Lower leg skin (tissue), 4 donors: ENCODE measurements around the gene SUSD4. TPM values are rescaled to one million over a fixed set of nuclear protein-coding genes. Genes with fewer than 3 reads are reported as not detected.

Source experiments
- DNase-seq, 2 donors: peaks; one replicate each; pipeline ENCODE4 v3.0.0-alpha.2; 2019; ENCODE audit warnings: low spot score in 2 of 2
- H3K4me3 ChIP-seq: fragments of 200-600 bp; sonication (generic); 2 replicates; pipeline ENCODE4 v1.5.1; 2017; ENCODE audit warnings: mild to moderate bottlenecking, low read depth; ENCODE audit not compliant: poor library complexity, severe bottlenecking
- POLR2A ChIP-seq, 2 donors: fragments of 450-650 bp; IDR thresholded peaks; one replicate each; pipeline ENCODE4 v1.6.1; 2016 to 2017; ENCODE audit warnings: antibody characterized with exemption in 2 of 2, mild to moderate bottlenecking in 1 of 2, moderate library complexity in 1 of 2
- WGBS, 2 donors: methylation state at CpG; one replicate each; pipeline ENCODE4 v1.1.5; 2018; 5-methylcytosine and 5-hydroxymethylcytosine counted together
- intact Hi-C: fragments of 100-400 bp; cut with DNase I; formaldehyde crosslinking; loops from one replicate; pipeline ENCODE4 v1.15.0; 2023; ENCODE audit warnings: low total_unique reads
- total RNA-seq, 4 donors: library from RNA; depleted of rRNA; stranded (reverse); fragments of >200 nt; gene quantifications; one replicate each; pipeline ENCODE4 v1.1.0, GENCODE V29; 2016
- TF ChIP-seq, protein P1 (sequence below), 3 donors: fragments of 450-650 bp; IDR thresholded peaks; one replicate each; pipeline ENCODE4 v1.5.1; 2016; ENCODE audit warnings: antibody characterized with exemption in 3 of 3, mild to moderate bottlenecking in 3 of 3, moderate library complexity in 2 of 3

Gene SUSD4
- total RNA-seq, 4 donors from 2014 or later = 2.7 to 6.8 (median 3.8) TPM

DNA sequence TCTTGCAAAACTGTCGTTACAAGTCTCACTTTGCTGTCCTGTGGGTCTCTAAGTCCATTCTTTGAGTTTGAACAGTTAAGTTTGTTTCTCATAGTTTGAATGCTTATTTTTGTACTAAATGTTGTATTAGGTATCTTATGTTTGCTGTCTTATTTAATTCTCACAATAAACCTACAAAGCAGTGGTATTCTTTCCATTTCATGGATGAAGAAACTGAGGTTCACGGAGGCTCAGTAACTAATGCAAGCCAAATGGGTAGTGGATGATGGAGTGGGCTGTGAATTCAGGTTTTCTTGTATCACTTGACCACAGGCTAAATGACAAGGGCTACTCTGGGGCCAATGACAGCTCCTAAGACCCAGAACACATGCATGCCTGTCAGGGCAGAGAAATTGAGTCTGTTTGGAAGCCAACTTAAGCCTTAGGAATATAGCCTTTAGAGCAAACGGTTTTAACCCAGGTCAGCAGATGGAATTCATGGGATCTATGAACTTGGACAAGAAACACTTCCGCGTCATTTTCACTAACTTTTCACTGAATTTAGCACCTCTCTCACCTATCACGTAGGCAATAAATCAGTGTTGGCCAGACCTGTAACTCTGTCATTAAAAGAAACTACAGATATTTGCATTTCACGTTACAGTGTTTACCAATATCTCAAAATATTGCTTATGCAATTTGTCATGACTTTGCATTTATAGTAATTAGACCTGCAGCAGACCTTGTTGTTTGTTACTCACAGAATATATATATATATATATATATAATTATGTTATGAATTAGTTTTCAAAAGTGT is 153.8 kb downstream of the SUSD4 start:
- 87% methylated on average over 7 of the region's 7 CpGs for WGBS, 2 donors
- intact Hi-C loops = no loop called here
- TF ChIP-seq, protein P1, sequence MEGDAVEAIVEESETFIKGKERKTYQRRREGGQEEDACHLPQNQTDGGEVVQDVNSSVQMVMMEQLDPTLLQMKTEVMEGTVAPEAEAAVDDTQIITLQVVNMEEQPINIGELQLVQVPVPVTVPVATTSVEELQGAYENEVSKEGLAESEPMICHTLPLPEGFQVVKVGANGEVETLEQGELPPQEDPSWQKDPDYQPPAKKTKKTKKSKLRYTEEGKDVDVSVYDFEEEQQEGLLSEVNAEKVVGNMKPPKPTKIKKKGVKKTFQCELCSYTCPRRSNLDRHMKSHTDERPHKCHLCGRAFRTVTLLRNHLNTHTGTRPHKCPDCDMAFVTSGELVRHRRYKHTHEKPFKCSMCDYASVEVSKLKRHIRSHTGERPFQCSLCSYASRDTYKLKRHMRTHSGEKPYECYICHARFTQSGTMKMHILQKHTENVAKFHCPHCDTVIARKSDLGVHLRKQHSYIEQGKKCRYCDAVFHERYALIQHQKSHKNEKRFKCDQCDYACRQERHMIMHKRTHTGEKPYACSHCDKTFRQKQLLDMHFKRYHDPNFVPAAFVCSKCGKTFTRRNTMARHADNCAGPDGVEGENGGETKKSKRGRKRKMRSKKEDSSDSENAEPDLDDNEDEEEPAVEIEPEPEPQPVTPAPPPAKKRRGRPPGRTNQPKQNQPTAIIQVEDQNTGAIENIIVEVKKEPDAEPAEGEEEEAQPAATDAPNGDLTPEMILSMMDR (IDR thresholded peaks at IDR 0.05) = no peak
- TF ChIP-seq POLR2A (IDR thresholded peaks at IDR 0.05) = no peak
- DNase-seq = no peak
- H3K4me3 ChIP-seq = no peak overlapping the region

DNA sequence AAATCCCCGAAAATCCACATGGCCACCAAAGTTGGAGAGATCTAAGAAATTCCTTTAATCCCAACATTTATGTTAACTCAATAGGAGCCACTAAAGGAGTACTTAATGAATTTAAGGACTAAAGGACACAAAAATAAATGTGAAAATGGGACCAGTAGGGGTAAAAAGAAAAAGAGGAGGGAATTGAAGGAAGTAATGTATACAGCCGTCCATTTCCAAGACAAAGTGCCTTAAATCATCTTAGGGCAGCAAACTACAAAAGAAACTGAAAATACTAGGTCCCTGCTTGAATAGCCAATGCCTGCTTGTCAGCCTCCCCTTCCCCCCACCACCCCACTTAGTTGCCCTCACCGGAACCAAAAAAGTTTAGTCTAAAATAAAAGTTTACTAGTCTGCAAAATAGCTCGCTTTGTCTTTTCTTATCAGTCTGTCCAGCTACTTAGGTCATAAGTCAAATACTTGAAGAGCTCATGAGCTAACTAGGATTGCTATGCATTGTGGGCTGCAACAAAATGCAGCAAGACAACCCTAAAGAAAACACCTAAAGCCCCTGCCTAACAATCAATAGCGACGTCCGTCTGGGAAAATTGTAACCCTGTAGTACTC is 154.6 kb downstream of the SUSD4 start:
- H3K4me3 ChIP-seq = no peak overlapping the region
- no peak for DNase-seq
- 85 to 92% methylated on average over 7 of the region's 7 CpGs for WGBS, 2 donors
- intact Hi-C loops = no loop called here
- TF ChIP-seq POLR2A (IDR thresholded peaks at IDR 0.05) = no peak

DNA sequence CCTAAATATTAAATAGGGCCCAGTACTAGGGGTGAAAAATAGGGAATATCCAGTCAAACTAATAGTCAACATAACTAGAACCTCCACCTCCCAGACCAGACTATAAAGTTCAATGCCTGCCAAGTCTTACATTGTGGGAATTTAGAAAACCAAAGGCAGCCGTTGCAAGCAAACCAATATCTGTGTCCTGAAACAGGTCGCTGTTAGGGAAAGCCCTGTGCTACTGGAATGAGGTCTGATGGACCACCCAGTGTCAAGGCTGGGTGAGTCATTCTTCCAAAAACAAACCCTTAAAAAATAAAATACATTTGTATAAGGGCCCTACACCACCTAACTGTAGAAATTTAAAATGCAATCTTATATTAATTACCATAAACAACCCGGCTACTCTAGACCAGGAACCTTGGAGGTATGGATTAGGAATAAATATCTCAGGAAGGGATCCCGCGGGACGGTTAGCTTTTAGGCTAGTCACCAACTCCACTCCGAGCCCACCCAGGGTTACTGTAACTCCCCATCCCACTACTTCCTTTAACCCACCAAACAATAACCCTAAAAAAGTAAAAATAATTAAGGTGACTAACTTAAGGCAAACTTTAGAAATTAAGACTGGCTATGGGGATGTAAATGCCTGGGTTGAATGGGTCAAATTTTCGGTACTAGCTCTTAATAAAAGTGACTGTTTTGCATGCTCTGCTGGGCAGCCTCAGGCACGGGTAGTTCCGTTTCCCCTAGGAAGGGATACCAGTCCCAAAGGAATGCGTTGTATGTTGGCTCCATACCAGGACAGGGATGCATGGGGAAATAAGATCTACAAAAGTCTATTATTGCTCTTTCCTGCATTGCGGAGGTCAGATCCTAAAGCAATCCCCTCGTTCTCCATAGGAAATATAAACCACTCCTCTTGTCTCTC is 155.6 kb downstream of the SUSD4 start:
- WGBS, 2 donors = 71 to 75% methylated on average over 13 of the region's 13 CpGs
- DNase-seq = no peak
- TF ChIP-seq POLR2A (IDR thresholded peaks at IDR 0.05) = no peak
- TF ChIP-seq, protein P1 (IDR thresholded peaks at IDR 0.05) = no peak
- no peak overlapping the region for H3K4me3 ChIP-seq
- intact Hi-C loops = no loop called here

DNA sequence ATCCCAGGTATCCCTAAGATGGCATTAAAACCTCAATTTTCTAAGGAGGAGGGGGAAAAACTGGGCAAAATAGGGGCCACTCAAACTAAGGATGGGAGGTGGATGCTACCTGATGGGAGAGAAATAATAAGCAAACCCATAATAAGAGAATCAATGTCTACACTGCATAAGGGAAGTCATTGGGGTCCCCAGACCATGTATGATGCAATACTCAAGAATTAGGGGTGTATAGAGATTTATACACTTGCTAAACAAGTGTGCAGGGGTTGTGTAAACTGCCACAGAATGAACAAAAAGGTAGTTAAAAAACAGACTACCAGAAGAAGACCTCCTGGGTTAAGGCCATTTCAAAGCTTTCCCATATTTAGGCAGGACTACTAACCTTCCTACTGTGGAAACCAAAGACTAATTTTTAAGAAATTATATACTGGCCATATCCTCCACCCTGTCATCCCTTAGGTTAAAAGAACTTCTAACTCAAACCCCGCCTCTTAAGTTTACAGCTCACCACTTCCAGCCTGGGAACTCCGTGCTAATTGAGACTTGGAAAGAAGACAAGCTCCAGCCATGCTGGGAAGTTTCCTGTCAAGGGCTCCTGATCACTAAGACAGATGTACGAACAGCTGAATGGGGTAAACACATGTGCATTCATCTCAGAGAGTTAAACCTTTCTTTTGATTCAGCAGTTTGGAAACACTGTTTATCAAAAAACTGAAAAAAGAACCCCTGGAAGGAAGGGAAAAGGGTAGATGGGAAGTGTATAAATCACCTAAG is 156.5 kb downstream of the SUSD4 start:
- intact Hi-C loops = no loop called here
- no peak for TF ChIP-seq POLR2A (IDR thresholded peaks at IDR 0.05)
- TF ChIP-seq, protein P1 (IDR thresholded peaks at IDR 0.05) = no peak
- 35 to 46% methylated on average over 3 of the region's 3 CpGs for WGBS, 2 donors
- DNase-seq = no peak
- H3K4me3 ChIP-seq = no peak overlapping the region

DNA sequence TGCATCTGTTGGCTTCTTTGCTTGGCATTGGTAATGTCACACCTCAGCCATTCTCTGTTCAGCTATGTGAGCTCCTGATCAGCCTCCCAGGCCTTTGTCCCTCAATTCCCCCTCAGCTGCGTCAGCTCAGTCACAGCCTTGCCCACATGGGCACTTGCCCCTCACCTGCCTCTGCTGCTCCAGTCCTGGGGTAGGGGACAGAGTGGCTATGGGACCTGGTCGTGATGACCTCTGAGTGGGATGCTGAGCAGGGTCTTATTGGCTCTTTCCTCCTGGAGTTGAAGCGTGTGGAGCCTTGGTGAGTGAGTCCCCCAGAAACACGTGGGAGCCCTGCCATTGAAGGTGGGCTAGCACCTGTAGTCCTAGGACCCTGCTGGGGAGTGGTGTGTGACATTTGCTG is 159.6 kb downstream of the SUSD4 start:
- DNase-seq = no peak
- WGBS, 2 donors = 96 to 97% methylated on average over 3 to 4 of the region's 4 CpGs
- H3K4me3 ChIP-seq = no peak overlapping the region
- intact Hi-C loops = no loop called here
- no peak for TF ChIP-seq POLR2A (IDR thresholded peaks at IDR 0.05)
- TF ChIP-seq, protein P1 (IDR thresholded peaks at IDR 0.05) = no peak
